HEK293T (cell line): ENCODE results near the gene CLDN7.
A peak's percentile ranks its signal among the peaks of the same experiment; 100 is the strongest.

ENCODE experiments used
- CTCF ChIA-PET: fragments of 350-600 bp; formaldehyde crosslinking; extraction: SDS; loops from one replicate; lab custom pipeline; 2021; ENCODE audit warnings: antibody characterized with exemption, inconsistent platforms; lab: Yijun Ruan, JAX
- POLR2A ChIA-PET: fragments of 350-600 bp; formaldehyde crosslinking; extraction: SDS; loops from one replicate; lab custom pipeline; 2020; ENCODE audit warnings: antibody characterized with exemption, inconsistent platforms; lab: Yijun Ruan, JAX
- DNase-seq: peaks from one replicate; pipeline ENCODE4 v3.0.0; 2012; ENCODE audit warnings: mixed read lengths; ENCODE audit errors: extremely low spot score
- ARNT ChIP-seq: fragments of 450-650 bp; IDR thresholded peaks from 2 replicates; pipeline ENCODE4 v1.6.1; 2017; ENCODE audit warnings: mild to moderate bottlenecking
- BHLHE40 ChIP-seq: fragments of 450-650 bp; IDR thresholded peaks from 2 replicates; pipeline ENCODE4 v1.6.1; 2016; ENCODE audit warnings: mild to moderate bottlenecking, moderate library complexity, borderline replicate concordance
- CTBP1 ChIP-seq: fragments of 450-650 bp; IDR thresholded peaks from 2 replicates; pipeline ENCODE4 v1.6.1; 2016; ENCODE audit warnings: borderline replicate concordance
- ELF4 ChIP-seq: fragments of 450-650 bp; IDR thresholded peaks from 2 replicates; pipeline ENCODE4 v1.6.1; 2017; ENCODE audit warnings: antibody characterized with exemption
- FOXA1 ChIP-seq: fragments of 450-650 bp; IDR thresholded peaks from 2 replicates; pipeline ENCODE4 v1.6.1; 2016; ENCODE audit warnings: mild to moderate bottlenecking
- FOXK2 ChIP-seq: fragments of 450-650 bp; IDR thresholded peaks from 2 replicates; pipeline ENCODE4 v1.6.1; 2016; ENCODE audit warnings: mild to moderate bottlenecking
- FOXM1 ChIP-seq: fragments of 450-650 bp; IDR thresholded peaks from 2 replicates; pipeline ENCODE4 v1.6.1; 2017; ENCODE audit warnings: mild to moderate bottlenecking, borderline replicate concordance
- HDGF ChIP-seq: fragments of 450-650 bp; IDR thresholded peaks from 2 replicates; pipeline ENCODE4 v1.6.1; 2017; ENCODE audit warnings: antibody characterized with exemption, borderline replicate concordance
- L3MBTL2 ChIP-seq: fragments of 450-650 bp; conservative IDR thresholded peaks from 2 replicates; pipeline ENCODE4 v1.6.1; 2016; ENCODE audit warnings: mild to moderate bottlenecking
- LEF1 ChIP-seq: fragments of 450-650 bp; IDR thresholded peaks from 2 replicates; pipeline ENCODE4 v1.6.1; 2017; ENCODE audit warnings: mild to moderate bottlenecking, borderline replicate concordance
- NFRKB ChIP-seq: fragments of 450-650 bp; IDR thresholded peaks from 2 replicates; pipeline ENCODE4 v1.6.1; 2016; ENCODE audit warnings: mild to moderate bottlenecking, moderate library complexity
- PKNOX1 ChIP-seq: fragments of 450-650 bp; IDR thresholded peaks from 2 replicates; pipeline ENCODE4 v1.6.1; 2016
- SP1 ChIP-seq: fragments of 450-650 bp; IDR thresholded peaks from 2 replicates; pipeline ENCODE4 v1.6.1; 2017
- SUZ12 ChIP-seq: fragments of 450-650 bp; IDR thresholded peaks from 2 replicates; pipeline ENCODE4 v1.6.1; 2016; ENCODE audit warnings: mild to moderate bottlenecking
- TARDBP ChIP-seq: fragments of 450-650 bp; IDR thresholded peaks from 2 replicates; pipeline ENCODE4 v1.6.1; 2016
- ZNF384 ChIP-seq: fragments of 450-650 bp; IDR thresholded peaks from 2 replicates; pipeline ENCODE4 v1.6.1; 2016

The CLDN7 gene

GRCh38 chr17:7234083-7234951 lies 28.0 kb downstream of the CLDN7 start, which contains the start of gene DVL2:
TSS of gene DVL2 (minus strand) at chr17:7234517. CDS start at chr17:7234262, 255 bp downstream.
- POLR2A ChIA-PET, result interaction anchor here (1.5 to 9.7 kb wide), 4 partner anchors 9 to 95 kb away, joined by 3 to 166 read pairs (median 5); partner anchors contain the start of genes ACADVL, DLG4, GABARAP and NEURL4
- TF ChIP-seq FOXA1 (no peak), L3MBTL2 (peak; percentile 87)
- DNase-seq, result peak; percentile 91
- CTCF ChIA-PET, result no interaction called here

- ChIA-PET CTCF (no interaction called here), POLR2A (interaction anchor here (1.0 to 9.7 kb wide), 6 partner anchors 9 to 96 kb away, joined by 3 to 166 read pairs (median 3); partner anchors contain the start of genes ACADVL, DLG4, GABARAP and NEURL4)
- TF ChIP-seq SP1, result no peak
- 0 out of 2 replicates have a peak, but pooled peaks have one; percentile 12 for TF ChIP-seq L3MBTL2
- no peak for TF ChIP-seq CTBP1
- TF ChIP-seq LEF1, result no peak
- TF ChIP-seq TARDBP, result no peak
- TF ChIP-seq FOXK2, result no peak
- no peak for TF ChIP-seq ZNF384
- TF ChIP-seq FOXA1, result no peak
- DNase-seq, result no peak
Measured at GRCh38 chr17:7233701-7234082, 28.6 kb downstream of the CLDN7 start.

GRCh38 chr17:7232114-7232513 lies 30.2 kb downstream of the CLDN7 start:
- TF ChIP-seq HDGF, result no peak
- 0 out of 2 replicates have a peak, but pooled peaks have one; percentile 12 for TF ChIP-seq PKNOX1
- no peak for DNase-seq
- ChIA-PET POLR2A (no interaction called here), CTCF (no interaction called here)

GRCh38 chr17:7229504-7229903 lies 32.8 kb downstream of the CLDN7 start:
- CTCF ChIA-PET, result no interaction called here
- no peak for DNase-seq
- POLR2A ChIA-PET, result interaction anchor here (1.1 to 1.4 kb wide), 2 partner anchors 9 to 10 kb away, joined by 3 to 4 read pairs; partner anchors contain the start of genes ACADVL and DLG4
- TF ChIP-seq SUZ12, result no peak
- TF ChIP-seq ELF4, result no peak
- no peak for TF ChIP-seq ZNF384

- CTCF ChIA-PET, result no interaction called here
- no peak for TF ChIP-seq TARDBP
- no peak for TF ChIP-seq CTBP1
- no peak for TF ChIP-seq NFRKB
- TF ChIP-seq FOXK2, result no peak
- no peak for TF ChIP-seq FOXA1
- no peak for DNase-seq
- POLR2A ChIA-PET, result interaction anchor here (1.4 kb wide), 1 partner anchor 8 kb away, joined by 4 read pairs; no protein-coding TSS in a partner anchor
Measured at GRCh38 chr17:7228920-7229319, 33.4 kb downstream of the CLDN7 start.

- ChIA-PET POLR2A (no interaction called here), CTCF (no interaction called here)
- TF ChIP-seq TARDBP (no peak), BHLHE40 (no peak)
Measured at GRCh38 chr17:7226721-7227710, 35.3 kb downstream of the CLDN7 start.

GRCh38 chr17:7225711-7226331 lies 36.5 kb downstream of the CLDN7 start:
- POLR2A ChIA-PET, result interaction anchor here (9.3 kb wide), 1 partner anchor 13 kb away, joined by 166 read pairs; the partner anchor contains the start of genes DVL2, GABARAP and PHF23
- CTCF ChIA-PET, result interaction anchor here (0.6 kb wide), 1 partner anchor 50 kb away, joined by 3 read pairs; no protein-coding TSS in a partner anchor
- TF ChIP-seq FOXK2 (no peak), ARNT (no peak), NFRKB (no peak), SP1 (no peak), LEF1 (no peak), FOXM1 (no peak), BHLHE40 (no peak), ZNF384 (no peak), FOXA1 (no peak), PKNOX1 (no peak), L3MBTL2 (no peak), ELF4 (no peak), CTBP1 (no peak)
- no peak for DNase-seq

More at GRCh38 chr17:7226721-7227710, 35.3 kb downstream of the CLDN7 start:
- DNase-seq, result no peak
